Measurements from ENCODE around the gene TXNDC17.

DNA sequence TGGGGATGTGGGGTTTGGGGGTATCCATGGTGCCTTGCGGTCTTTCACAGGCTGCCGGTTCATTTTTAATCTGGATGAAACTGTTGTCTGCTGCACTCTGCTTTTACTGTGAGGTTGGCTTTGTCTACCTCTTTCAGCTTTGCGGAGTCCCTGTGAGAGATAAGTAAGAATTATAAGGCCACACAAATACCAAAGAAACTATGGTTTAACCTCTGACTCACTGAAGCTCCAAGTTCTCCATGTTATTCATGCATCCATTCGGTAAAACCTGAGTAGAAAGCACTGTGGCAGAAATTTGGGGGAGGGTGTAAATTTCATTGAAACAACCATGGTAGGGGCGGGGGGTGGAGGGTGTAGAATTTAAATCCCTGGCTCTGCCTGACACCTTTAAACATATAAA lies 30.8 kb upstream of the TXNDC17 start:
- TF ChIP-seq, protein P1, sequence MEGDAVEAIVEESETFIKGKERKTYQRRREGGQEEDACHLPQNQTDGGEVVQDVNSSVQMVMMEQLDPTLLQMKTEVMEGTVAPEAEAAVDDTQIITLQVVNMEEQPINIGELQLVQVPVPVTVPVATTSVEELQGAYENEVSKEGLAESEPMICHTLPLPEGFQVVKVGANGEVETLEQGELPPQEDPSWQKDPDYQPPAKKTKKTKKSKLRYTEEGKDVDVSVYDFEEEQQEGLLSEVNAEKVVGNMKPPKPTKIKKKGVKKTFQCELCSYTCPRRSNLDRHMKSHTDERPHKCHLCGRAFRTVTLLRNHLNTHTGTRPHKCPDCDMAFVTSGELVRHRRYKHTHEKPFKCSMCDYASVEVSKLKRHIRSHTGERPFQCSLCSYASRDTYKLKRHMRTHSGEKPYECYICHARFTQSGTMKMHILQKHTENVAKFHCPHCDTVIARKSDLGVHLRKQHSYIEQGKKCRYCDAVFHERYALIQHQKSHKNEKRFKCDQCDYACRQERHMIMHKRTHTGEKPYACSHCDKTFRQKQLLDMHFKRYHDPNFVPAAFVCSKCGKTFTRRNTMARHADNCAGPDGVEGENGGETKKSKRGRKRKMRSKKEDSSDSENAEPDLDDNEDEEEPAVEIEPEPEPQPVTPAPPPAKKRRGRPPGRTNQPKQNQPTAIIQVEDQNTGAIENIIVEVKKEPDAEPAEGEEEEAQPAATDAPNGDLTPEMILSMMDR (IDR thresholded peaks at IDR 0.05): no peak
- TF ChIP-seq POLR2A (IDR thresholded peaks at IDR 0.05): no peak

Measured in thyroid gland (tissue), 4 donors.